Fibroblast of mammary gland (primary cell): ENCODE measurements around the gene PIK3CB.
"Not testable (repeated sequence)": the region's sequence is repeated elsewhere in the genome, so short reads cannot be mapped to it uniquely, and the experiment has no call there.

Experiments used
- DNase-seq: peaks from one replicate; pipeline ENCODE4 v3.0.0-alpha.2; 2010; ENCODE audit warnings: low read depth
- H3K4me3 ChIP-seq: 2 replicates; pipeline ENCODE4 v1.5.1; 2011; ENCODE audit warnings: low read depth, mild to moderate bottlenecking, low read length, moderate library complexity; ENCODE audit not compliant: control insufficient read depth
- TF ChIP-seq, protein P1 (sequence below): conservative IDR thresholded peaks from 2 replicates; pipeline ENCODE4 v1.5.1; 2011; ENCODE audit warnings: low read depth, low read length, inconsistent platforms; ENCODE audit not compliant: control insufficient read depth, insufficient read depth

PIK3CB gene

GRCh38 chr3:138767498-138768104, 67.1 kb downstream of the PIK3CB start:
- TF ChIP-seq, protein P1, sequence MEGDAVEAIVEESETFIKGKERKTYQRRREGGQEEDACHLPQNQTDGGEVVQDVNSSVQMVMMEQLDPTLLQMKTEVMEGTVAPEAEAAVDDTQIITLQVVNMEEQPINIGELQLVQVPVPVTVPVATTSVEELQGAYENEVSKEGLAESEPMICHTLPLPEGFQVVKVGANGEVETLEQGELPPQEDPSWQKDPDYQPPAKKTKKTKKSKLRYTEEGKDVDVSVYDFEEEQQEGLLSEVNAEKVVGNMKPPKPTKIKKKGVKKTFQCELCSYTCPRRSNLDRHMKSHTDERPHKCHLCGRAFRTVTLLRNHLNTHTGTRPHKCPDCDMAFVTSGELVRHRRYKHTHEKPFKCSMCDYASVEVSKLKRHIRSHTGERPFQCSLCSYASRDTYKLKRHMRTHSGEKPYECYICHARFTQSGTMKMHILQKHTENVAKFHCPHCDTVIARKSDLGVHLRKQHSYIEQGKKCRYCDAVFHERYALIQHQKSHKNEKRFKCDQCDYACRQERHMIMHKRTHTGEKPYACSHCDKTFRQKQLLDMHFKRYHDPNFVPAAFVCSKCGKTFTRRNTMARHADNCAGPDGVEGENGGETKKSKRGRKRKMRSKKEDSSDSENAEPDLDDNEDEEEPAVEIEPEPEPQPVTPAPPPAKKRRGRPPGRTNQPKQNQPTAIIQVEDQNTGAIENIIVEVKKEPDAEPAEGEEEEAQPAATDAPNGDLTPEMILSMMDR = no peak
- no peak for DNase-seq
- H3K4me3 ChIP-seq = no peak overlapping the region

DNA sequence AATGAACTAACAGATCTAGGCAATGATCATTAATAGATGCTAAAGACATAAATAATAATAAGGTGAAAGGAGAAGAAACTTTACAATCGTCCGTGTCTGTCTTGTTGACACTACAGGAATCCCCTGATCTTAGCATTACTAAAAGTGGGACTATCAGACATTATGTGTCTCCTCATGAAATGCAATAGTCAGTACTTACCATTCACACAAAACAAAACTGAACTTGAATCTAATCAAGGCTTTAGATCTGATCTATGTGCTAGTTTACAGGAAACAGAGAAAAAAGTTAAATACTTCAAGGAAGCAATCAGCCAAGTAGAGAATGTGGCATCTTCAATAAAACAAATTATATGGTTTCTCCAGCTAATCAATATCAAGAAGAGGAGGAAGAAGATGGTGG, 73.7 kb downstream of the PIK3CB start:
- H3K4me3 ChIP-seq = no peak overlapping the region
- DNase-seq = no peak
- TF ChIP-seq, protein P1 = no peak

DNA sequence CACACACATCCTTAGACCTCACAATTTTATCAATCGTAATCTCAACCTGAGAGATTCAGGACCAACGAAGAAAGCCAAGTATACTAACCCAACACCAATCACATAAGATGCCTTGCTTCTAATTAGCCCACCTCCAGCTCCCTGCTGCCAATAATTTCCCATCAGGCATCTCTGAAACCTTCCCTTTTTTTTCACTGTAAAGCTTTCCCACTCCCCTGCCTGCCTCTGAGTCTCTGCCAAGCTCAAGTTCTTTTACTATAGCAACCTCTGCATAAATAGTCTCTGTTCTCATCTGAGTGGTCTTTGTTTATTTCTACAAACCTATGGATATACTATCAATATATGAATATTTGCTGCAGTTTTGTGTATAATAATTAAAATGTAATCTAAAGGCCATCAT, 86.5 kb downstream of the PIK3CB start:
- H3K4me3 ChIP-seq = no peak overlapping the region
- no peak for DNase-seq
- TF ChIP-seq, protein P1 = no peak

DNA sequence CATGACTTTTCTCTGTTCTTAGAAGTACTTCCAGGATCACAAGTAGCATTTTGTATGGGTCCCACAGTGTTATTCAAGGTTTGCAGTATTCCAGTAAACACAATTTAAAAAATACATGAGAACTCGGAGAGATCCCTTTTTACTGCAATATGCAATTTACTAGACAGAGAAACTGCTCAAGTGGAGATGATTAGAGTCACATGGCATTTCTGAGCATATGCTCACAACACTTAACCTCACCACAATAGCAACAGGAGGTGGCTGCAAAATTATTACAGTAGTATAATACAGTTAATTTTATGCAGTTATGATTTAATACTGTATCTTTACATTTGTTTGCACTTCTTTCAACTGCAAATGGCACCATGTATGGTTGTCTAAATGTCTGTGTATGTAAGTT, 87.5 kb downstream of the PIK3CB start:
- H3K4me3 ChIP-seq = no peak overlapping the region
- no peak for DNase-seq
- TF ChIP-seq, protein P1 = no peak

- TF ChIP-seq, protein P1 = no peak
- DNase-seq = no peak
- H3K4me3 ChIP-seq = no peak overlapping the region
Observed at GRCh38 chr3:138740072-138740471, 94.7 kb downstream of the PIK3CB start.

GRCh38 chr3:138732456-138732855, 102.3 kb downstream of the PIK3CB start:
- TF ChIP-seq, protein P1 = no peak
- H3K4me3 ChIP-seq = no peak overlapping the region
- no peak for DNase-seq

DNA sequence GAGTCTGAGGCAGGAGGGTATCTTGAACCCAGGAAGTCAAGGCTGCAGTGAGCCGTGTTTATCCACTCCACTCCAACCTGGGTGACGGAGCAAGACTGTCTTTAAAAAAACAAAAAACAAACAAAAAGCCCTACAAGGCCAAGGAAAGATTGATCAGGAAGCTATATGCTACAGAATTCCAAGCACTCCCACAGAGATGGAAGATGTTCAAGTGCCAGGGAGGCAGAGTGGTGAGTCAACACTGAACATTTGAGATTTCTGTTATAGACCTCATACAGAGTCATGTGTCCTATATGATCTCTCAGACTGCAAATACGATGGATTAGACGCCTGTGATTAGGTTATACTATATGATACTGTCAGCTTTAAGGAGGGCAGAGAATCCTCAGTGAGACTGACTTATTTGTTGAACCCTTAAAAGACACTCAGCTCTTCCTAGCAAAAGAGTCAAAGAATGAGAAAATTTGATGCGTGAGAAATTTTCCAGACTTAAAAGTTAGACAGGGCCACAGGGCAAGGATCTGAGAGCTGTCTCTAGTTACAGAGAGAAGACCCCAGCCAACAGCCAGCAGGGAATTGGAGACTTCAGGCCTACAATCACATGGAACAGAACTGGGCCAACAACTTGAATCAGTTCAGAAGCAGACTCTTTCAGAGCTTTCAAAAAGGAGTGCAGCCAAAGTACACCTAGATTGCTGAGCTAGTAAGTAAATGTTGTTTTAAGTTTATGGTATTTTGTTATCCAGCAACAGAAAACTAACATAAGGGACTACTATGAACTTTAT, 107.6 kb downstream of the PIK3CB start:
- peak; percentile 54 for DNase-seq
- TF ChIP-seq, protein P1 = no peak
- H3K4me3 ChIP-seq = no peak overlapping the region

DNA sequence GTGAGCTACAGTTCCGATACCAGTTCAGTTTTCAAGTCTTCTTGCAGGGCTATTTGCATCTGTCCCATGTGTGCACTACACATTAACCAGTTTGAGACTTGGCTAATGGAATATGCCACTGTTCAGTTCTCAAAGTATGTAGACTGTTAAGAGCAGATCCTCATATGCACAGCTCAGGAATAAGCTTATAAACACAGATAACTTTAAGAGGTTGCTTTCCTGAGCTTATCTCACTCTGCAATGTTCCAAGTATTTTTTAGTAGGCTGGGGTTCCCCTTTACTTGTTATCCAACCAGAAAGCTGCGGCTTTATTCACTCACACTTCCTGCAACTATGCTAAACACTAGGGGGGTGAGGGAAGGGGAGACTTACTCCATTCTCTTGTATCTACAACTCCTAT, 108.7 kb downstream of the PIK3CB start:
- not testable (repeated sequence) for H3K4me3 ChIP-seq, DNase-seq
